K562 (cell line): ENCODE data around the gene SHH. TPM values are rescaled to one million over a fixed set of nuclear protein-coding genes. Genes with fewer than 3 reads are reported as not detected.

Source experiments
- BCOR ChIP-seq: fragments of 450-650 bp; IDR thresholded peaks from 2 replicates; pipeline ENCODE4 v1.6.1; 2016
- BDP1 ChIP-seq: IDR thresholded peaks from 3 replicates; pipeline ENCODE4 v1.6.1; 2011; ENCODE audit not compliant: insufficient read length, insufficient read depth
- CCAR2 ChIP-seq: fragments of 200-400 bp; formaldehyde crosslinking; IDR thresholded peaks from 2 replicates; pipeline ENCODE4 v1.6.1; 2017; ENCODE audit warnings: mild to moderate bottlenecking, low read depth, low read length
- NFRKB ChIP-seq: fragments of 450-650 bp; IDR thresholded peaks from 2 replicates; pipeline ENCODE4 v1.6.1; 2016; ENCODE audit warnings: low read depth
- NUFIP1 ChIP-seq: fragments of 450-650 bp; IDR thresholded peaks from 2 replicates; pipeline ENCODE4 v1.6.1; 2018; ENCODE audit not compliant: partially characterized antibody
- PHB ChIP-seq: fragments of 250-450 bp; sonication (Bioruptor Pico); IDR thresholded peaks from 2 replicates; pipeline ENCODE4 v1.5.0; 2021
- PHB2 ChIP-seq: fragments of 450-650 bp; IDR thresholded peaks from 2 replicates; pipeline ENCODE4 v1.6.1; 2017; ENCODE audit warnings: low read depth
- POU5F1 ChIP-seq: fragments of 150-350 bp; IDR thresholded peaks from 2 replicates; pipeline ENCODE4 v1.6.1; 2014; ENCODE audit warnings: borderline replicate concordance, low read length, low read depth, mild to moderate bottlenecking; ENCODE audit not compliant: partially characterized antibody
- SRSF3 ChIP-seq: fragments of 200-400 bp; formaldehyde crosslinking; IDR thresholded peaks from 2 replicates; pipeline ENCODE4 v1.6.1; 2016; ENCODE audit warnings: mild to moderate bottlenecking, low read length, moderate library complexity; ENCODE audit not compliant: insufficient read depth
- ZNF551 ChIP-seq: fragments of 250-450 bp; sonication (Bioruptor Pico); IDR thresholded peaks from 2 replicates; pipeline ENCODE4 v1.5.0; 2021; ENCODE audit warnings: mild to moderate bottlenecking, moderate library complexity
- ZNF76 ChIP-seq: fragments of 250-450 bp; sonication (Bioruptor Pico); IDR thresholded peaks from 2 replicates; pipeline ENCODE4 v1.4.0; 2020; ENCODE audit warnings: mild to moderate bottlenecking, moderate library complexity, borderline replicate concordance
- ZNF766 ChIP-seq: fragments of 200-800 bp; sonication (Bioruptor generic); conservative IDR thresholded peaks from 2 replicates; pipeline ENCODE4 v1.6.1; 2016; ENCODE audit warnings: missing genetic modification characterization, missing compliant biosample characterization
- polyA plus RNA-seq, 8 experiments: library from polyadenylated mRNA; depleted of rRNA in 4 of 8; stranded (reverse) in 5 of 8; unstranded in 3 of 8; fragments of >200 nt; fragmentation: Nextera tagmentation in 2 of 8; fragmentation: Illumina TruSeq in 1 of 8; extraction: Ambion mirVana in 2 of 8; extraction: Trizol in 1 of 8; gene quantifications; 2 replicates each; pipeline versions ENCODE4 v1.2.1 to v1.2.3, GENCODE V29; 2011 to 2014; ENCODE audit warnings: inconsistent platforms in 1 of 8, missing spikeins in 1 of 8
- total RNA-seq, 7 experiments: library from RNA; depleted of rRNA in 6 of 7; stranded (reverse); fragments of >200 nt in 6 of 7; fragmentation: Illumina TruSeq in 2 of 7; extraction: Trizol in 2 of 7; gene quantifications; 2 replicates each; pipeline versions ENCODE4 v1.2.1 to v1.2.3, GENCODE V29; 2011 to 2021; ENCODE audit warnings: low replicate concordance in 1 of 7
- TF ChIP-seq, protein P1 (sequence below): fragments of 200-600 bp; sonication (generic); IDR thresholded peaks from one replicate; pipeline ENCODE4 v1.6.1; 2012; ENCODE audit warnings: mild to moderate bottlenecking, low read depth, low read length, inconsistent platforms

SHH gene
- total and polyA plus RNA-seq, 9 of the 15 experiments (the other 6 are each of a cell fraction or from before 2014, with no cell fraction given): 0.09 TPM; not detected in 8

DNA sequence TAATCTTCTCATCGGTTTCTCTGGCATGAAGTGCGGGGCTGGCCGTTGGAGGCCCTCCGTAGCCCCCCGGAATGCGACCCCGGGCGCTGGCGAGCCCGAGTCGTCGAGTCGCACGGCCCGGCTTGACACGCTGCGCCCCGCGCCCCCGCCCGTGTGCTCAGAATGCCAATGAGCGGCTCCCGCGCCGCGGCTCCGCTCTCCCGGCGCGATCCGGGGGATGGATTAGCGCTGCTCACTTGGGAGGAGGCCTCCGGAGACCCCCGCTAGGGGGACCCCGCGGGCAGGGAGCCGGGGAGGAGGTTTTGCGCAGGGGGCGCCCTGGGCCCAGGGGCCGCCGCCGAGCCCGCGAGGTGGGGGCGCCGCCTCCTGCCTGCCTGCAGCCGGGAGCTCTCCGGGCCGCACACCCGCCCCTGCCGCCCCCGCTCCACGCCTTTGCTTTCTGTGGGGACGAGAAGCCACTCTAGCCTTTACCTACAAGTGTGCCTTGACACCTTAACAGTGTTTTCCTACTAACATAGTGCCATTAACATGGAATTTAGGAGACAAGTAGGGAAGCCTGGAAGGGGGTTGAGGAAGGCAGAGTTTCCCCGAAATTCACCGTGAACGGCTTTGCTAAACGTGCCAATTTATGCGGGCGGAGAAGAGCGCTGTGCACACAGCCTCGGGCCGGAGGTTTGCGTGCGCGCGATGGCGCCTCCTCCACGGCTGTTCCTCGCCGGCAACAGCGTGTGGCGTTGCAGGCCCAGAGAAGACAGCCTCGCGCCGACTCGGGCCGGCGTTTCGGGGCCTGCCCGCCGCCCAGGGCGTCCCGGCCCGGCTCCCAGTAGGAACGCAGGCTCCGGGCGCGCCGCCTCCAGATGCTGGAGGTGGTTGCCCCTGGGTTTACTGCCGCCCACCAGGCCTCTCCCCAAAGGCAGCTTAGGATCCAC, 7.1 kb downstream of the SHH start (continued):
- TF ChIP-seq, protein P1, sequence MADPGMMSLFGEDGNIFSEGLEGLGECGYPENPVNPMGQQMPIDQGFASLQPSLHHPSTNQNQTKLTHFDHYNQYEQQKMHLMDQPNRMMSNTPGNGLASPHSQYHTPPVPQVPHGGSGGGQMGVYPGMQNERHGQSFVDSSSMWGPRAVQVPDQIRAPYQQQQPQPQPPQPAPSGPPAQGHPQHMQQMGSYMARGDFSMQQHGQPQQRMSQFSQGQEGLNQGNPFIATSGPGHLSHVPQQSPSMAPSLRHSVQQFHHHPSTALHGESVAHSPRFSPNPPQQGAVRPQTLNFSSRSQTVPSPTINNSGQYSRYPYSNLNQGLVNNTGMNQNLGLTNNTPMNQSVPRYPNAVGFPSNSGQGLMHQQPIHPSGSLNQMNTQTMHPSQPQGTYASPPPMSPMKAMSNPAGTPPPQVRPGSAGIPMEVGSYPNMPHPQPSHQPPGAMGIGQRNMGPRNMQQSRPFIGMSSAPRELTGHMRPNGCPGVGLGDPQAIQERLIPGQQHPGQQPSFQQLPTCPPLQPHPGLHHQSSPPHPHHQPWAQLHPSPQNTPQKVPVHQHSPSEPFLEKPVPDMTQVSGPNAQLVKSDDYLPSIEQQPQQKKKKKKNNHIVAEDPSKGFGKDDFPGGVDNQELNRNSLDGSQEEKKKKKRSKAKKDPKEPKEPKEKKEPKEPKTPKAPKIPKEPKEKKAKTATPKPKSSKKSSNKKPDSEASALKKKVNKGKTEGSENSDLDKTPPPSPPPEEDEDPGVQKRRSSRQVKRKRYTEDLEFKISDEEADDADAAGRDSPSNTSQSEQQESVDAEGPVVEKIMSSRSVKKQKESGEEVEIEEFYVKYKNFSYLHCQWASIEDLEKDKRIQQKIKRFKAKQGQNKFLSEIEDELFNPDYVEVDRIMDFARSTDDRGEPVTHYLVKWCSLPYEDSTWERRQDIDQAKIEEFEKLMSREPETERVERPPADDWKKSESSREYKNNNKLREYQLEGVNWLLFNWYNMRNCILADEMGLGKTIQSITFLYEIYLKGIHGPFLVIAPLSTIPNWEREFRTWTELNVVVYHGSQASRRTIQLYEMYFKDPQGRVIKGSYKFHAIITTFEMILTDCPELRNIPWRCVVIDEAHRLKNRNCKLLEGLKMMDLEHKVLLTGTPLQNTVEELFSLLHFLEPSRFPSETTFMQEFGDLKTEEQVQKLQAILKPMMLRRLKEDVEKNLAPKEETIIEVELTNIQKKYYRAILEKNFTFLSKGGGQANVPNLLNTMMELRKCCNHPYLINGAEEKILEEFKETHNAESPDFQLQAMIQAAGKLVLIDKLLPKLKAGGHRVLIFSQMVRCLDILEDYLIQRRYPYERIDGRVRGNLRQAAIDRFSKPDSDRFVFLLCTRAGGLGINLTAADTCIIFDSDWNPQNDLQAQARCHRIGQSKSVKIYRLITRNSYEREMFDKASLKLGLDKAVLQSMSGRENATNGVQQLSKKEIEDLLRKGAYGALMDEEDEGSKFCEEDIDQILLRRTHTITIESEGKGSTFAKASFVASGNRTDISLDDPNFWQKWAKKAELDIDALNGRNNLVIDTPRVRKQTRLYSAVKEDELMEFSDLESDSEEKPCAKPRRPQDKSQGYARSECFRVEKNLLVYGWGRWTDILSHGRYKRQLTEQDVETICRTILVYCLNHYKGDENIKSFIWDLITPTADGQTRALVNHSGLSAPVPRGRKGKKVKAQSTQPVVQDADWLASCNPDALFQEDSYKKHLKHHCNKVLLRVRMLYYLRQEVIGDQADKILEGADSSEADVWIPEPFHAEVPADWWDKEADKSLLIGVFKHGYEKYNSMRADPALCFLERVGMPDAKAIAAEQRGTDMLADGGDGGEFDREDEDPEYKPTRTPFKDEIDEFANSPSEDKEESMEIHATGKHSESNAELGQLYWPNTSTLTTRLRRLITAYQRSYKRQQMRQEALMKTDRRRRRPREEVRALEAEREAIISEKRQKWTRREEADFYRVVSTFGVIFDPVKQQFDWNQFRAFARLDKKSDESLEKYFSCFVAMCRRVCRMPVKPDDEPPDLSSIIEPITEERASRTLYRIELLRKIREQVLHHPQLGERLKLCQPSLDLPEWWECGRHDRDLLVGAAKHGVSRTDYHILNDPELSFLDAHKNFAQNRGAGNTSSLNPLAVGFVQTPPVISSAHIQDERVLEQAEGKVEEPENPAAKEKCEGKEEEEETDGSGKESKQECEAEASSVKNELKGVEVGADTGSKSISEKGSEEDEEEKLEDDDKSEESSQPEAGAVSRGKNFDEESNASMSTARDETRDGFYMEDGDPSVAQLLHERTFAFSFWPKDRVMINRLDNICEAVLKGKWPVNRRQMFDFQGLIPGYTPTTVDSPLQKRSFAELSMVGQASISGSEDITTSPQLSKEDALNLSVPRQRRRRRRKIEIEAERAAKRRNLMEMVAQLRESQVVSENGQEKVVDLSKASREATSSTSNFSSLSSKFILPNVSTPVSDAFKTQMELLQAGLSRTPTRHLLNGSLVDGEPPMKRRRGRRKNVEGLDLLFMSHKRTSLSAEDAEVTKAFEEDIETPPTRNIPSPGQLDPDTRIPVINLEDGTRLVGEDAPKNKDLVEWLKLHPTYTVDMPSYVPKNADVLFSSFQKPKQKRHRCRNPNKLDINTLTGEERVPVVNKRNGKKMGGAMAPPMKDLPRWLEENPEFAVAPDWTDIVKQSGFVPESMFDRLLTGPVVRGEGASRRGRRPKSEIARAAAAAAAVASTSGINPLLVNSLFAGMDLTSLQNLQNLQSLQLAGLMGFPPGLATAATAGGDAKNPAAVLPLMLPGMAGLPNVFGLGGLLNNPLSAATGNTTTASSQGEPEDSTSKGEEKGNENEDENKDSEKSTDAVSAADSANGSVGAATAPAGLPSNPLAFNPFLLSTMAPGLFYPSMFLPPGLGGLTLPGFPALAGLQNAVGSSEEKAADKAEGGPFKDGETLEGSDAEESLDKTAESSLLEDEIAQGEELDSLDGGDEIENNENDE: no peak
- TF ChIP-seq NFRKB: no peak
- TF ChIP-seq BCOR: no peak
- TF ChIP-seq PHB2: no peak
- TF ChIP-seq ZNF76 (CRISPR knock-in tag): no peak
- TF ChIP-seq SRSF3: no peak
- TF ChIP-seq POU5F1: no peak
- no peak for TF ChIP-seq CCAR2
- no peak for TF ChIP-seq BDP1
- TF ChIP-seq ZNF766: no peak
- TF ChIP-seq ZNF551 (CRISPR knock-in tag): no peak
- TF ChIP-seq PHB (CRISPR knock-in tag): no peak
- TF ChIP-seq NUFIP1: no peak
